Psoas muscle (tissue), 8 donors: ENCODE measurements around the gene SEMG1. TPM values are rescaled to one million over a fixed set of nuclear protein-coding genes. Genes with fewer than 3 reads are reported as not detected.

ENCODE experiments used
- ATAC-seq, 4 donors: fragments of 200-7000 bp; cut with Tn5 transposase; one replicate each; pipeline ENCODE4 v1.9.1; 2020; ENCODE audit warnings: moderate library complexity in 3 of 4, mild to moderate bottlenecking in 2 of 4
- DNase-seq, 2 donors: peaks; one replicate each; pipeline ENCODE4 v3.0.0-alpha.2; 2020
- H3K27ac ChIP-seq: fragments of 200-600 bp; one replicate; pipeline ENCODE4 v1.8.0; 2022
- H3K27me3 ChIP-seq, 3 donors: fragments of 200-600 bp in 1 of 3; one replicate each; pipeline versions ENCODE4 v1.6.1 to v1.8.0; 2013 to 2022; ENCODE audit warnings: low read length in 2 of 3, mild to moderate bottlenecking in 2 of 3, moderate library complexity in 1 of 3; ENCODE audit not compliant: insufficient read depth in 3 of 3
- H3K36me3 ChIP-seq, 2 donors: fragments of 200-600 bp in 1 of 2; one replicate each; pipeline versions ENCODE4 v1.6.1 to v1.8.0; 2013 to 2022; ENCODE audit warnings: low read depth in 1 of 2, mild to moderate bottlenecking in 1 of 2, moderate library complexity in 1 of 2; ENCODE audit not compliant: insufficient read depth in 1 of 2
- H3K4me1 ChIP-seq: fragments of 200-600 bp; one replicate; pipeline ENCODE4 v1.8.0; 2022
- H3K4me3 ChIP-seq: fragments of 200-600 bp; one replicate; pipeline ENCODE4 v1.8.0; 2022; ENCODE audit warnings: mild to moderate bottlenecking
- H3K9me3 ChIP-seq: fragments of 200-600 bp; one replicate; pipeline ENCODE4 v1.8.0; 2022
- WGBS, 3 donors: extraction: QIAGEN DNeasy Blood & Tissue Kit; methylation state at CpG; one replicate each; pipeline versions ENCODE4 v1.1.6 to v1.1.7; 2013; 5-methylcytosine and 5-hydroxymethylcytosine counted together
- intact Hi-C, 2 donors: fragments of 100-400 bp; cut with DNase I; formaldehyde crosslinking; loops; one replicate each; pipeline versions ENCODE4 v1.11.0 to v1.14.2; 2022
- long read RNA-seq, 2 donors: library from polyadenylated mRNA; unstranded; transcript quantifications; one replicate each; pipeline ENCODE4 v2.0.0, GENCODE V29; 2021
- polyA plus RNA-seq, 3 donors: library from polyadenylated mRNA; stranded (reverse); fragments of 200-250 nt; gene quantifications; one replicate each; pipeline ENCODE4 v1.2.3, GENCODE V29; 2013
- total RNA-seq, 4 donors: library from RNA; stranded (reverse); fragmentation: NEBNext Ultra II Directional in 2 of 4; extraction: Animal tissue kit (Norgen Biotek cat#: 25700) in 2 of 4; gene quantifications; one replicate each; pipeline versions ENCODE4 v1.2.1 to v1.2.4, GENCODE V29; 2021 to 2023
- TF ChIP-seq, protein P1 (sequence below): fragments of 200-600 bp; IDR thresholded peaks from one replicate; pipeline ENCODE4 v1.8.0; 2022; ENCODE audit warnings: antibody characterized with exemption
- donor health status: healthy with polysubstance abuse.
- donor health status: DM: no; HTN: no; CAD: no; lungs with moderate emphysema.
- donor health status: Bipolar disorder and iron deficiency.
- donor health status: healthy.
- donor health status: DM: yes; HTN: yes; CAD: no.
- donor health status: DM: no; HTN: no; CAD: no.
- donor health status: DM: no; HTN: no; CAD: no.
- donor health status: DM: yes; HTN: yes; CAD: no.

Gene SEMG1
- total RNA-seq = not detected
- polyA plus RNA-seq = not detected
- long read RNA-seq, donor 1 = 0 reads
- long read RNA-seq, donor 2 = 0 reads

GRCh38 chr20:45206725-45207124, at the start of gene SEMG1:
Gene SEMG1, plus strand, starts transcription at chr20:45207033. Its CDS starts 21 bp downstream, at chr20:45207054.
- TF ChIP-seq, protein P1, sequence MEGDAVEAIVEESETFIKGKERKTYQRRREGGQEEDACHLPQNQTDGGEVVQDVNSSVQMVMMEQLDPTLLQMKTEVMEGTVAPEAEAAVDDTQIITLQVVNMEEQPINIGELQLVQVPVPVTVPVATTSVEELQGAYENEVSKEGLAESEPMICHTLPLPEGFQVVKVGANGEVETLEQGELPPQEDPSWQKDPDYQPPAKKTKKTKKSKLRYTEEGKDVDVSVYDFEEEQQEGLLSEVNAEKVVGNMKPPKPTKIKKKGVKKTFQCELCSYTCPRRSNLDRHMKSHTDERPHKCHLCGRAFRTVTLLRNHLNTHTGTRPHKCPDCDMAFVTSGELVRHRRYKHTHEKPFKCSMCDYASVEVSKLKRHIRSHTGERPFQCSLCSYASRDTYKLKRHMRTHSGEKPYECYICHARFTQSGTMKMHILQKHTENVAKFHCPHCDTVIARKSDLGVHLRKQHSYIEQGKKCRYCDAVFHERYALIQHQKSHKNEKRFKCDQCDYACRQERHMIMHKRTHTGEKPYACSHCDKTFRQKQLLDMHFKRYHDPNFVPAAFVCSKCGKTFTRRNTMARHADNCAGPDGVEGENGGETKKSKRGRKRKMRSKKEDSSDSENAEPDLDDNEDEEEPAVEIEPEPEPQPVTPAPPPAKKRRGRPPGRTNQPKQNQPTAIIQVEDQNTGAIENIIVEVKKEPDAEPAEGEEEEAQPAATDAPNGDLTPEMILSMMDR = no peak
- intact Hi-C loops = no loop called here
- Histone ChIP-seq H3K4me1 (no peaks in the 10 kb centered on the region), H3K4me3 (no peak within 1 kb of the TSS), H3K36me3 (no peaks in the 10 kb centered on the region), H3K27me3 (peaks cover 0 to 2% (median 2%) of the 10 kb centered on the region in 3 donors), H3K9me3 (no peaks in the 10 kb centered on the region), H3K27ac (no peak within 1 kb of the TSS)
- ATAC-seq (no peak), DNase-seq (no peak)
- WGBS, 3 donors = 39 to 52% (median 46%) methylated on average over 1 of the region's 1 CpG

DNA sequence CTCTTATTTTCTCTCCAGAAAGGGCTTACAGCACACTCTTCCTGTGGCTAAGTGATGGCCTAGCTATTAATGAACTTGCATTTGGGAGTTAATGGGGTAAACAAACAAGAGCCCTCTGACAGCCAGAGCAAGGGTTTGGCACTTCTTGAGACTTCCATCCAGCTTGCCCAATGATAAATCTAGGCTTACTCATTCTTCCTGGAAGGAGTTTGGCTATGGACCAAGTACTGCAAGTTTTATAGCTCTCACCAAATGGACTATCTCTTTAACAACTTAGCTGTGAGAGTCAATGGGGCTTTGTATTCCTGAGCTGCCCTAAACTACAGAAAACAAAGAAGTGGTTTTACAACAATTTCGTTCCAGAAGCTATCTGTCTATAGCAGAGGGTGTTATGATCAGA, 48.9 kb upstream of the SEMG1 start:
- intact Hi-C loops = no loop called here
- ATAC-seq = no peak
- 11 to 19% (median 12%) methylated on average over 1 of the region's 1 CpG for WGBS, 3 donors
- H3K27ac ChIP-seq = no peak overlapping the region
- peaks cover 7% of the 10 kb centered on the region for H3K9me3 ChIP-seq
- no peak for DNase-seq
- no peaks in the 10 kb centered on the region for H3K4me1 ChIP-seq
- H3K27me3 ChIP-seq = no peaks in the 10 kb centered on the region
- TF ChIP-seq, protein P1 = no peak
- no peak overlapping the region for H3K4me3 ChIP-seq
- H3K36me3 ChIP-seq = no peaks in the 10 kb centered on the region

DNA sequence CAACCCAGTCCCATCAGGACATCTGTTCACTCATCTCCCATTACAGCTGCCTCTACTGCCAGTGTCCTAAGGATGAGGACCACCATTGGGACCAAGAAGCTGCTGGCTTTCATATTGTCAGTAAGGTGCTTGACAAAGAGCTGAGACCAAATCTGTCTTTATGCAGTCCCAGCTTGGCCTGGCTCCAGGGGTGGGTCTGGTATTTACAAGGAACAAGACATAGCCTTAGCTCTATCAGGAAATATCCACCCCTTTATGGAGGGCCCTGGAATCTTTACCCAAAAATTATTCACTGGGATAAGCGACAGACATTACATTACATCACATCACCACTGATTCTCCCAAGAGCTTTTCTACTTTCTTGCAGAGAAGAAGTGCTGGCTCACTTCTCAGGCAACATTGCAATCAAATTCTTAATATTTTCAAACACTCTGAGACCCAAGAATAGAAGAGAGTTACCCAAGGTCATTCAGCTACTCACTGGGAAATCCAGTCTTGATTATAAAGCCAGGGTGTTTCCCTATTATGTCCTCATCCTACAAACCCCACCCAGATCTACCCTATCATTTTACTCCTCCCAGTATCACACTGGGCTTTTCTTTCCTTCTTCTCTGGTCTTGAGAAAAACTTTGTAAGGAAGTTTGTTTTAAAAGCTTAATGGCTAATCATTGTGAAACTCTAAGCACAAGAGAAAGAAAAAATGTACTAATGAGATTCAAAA, 43.6 kb upstream of the SEMG1 start:
- no peaks in the 10 kb centered on the region for H3K36me3 ChIP-seq
- intact Hi-C loops = no loop called here
- ATAC-seq = no peak
- peaks cover 7% of the 10 kb centered on the region for H3K9me3 ChIP-seq
- no peak overlapping the region for H3K27ac ChIP-seq
- no peaks in the 10 kb centered on the region for H3K4me1 ChIP-seq
- 50 to 71% (median 63%) methylated on average over 1 of the region's 1 CpG for WGBS, 3 donors
- DNase-seq = no peak
- TF ChIP-seq, protein P1 = no peak
- H3K4me3 ChIP-seq = no peak overlapping the region
- peaks cover 0 to 4% (median 0%) of the 10 kb centered on the region in 3 donors for H3K27me3 ChIP-seq

- DNase-seq = no peak
- Histone ChIP-seq H3K27ac (no peak overlapping the region), H3K27me3 (peaks cover 0 to 4% (median 0%) of the 10 kb centered on the region in 3 donors), H3K36me3 (no peaks in the 10 kb centered on the region), H3K9me3 (peaks cover 7% of the 10 kb centered on the region), H3K4me1 (no peaks in the 10 kb centered on the region), H3K4me3 (no peak overlapping the region)
- ATAC-seq = no peak
- WGBS, 3 donors = 79 to 88% (median 85%) methylated on average over 1 of the region's 1 CpG
- TF ChIP-seq, protein P1 = no peak
- intact Hi-C loops = no loop called here
Measured at GRCh38 chr20:45164906-45165305, 41.9 kb upstream of the SEMG1 start.
